GM23338 (cell line): ENCODE results near the gene RORC. TPM values are rescaled to one million over a fixed set of nuclear protein-coding genes. Genes with fewer than 3 reads are reported as not detected.

Source experiments
- ATAC-seq: fragments of 200-7000 bp; cut with Tn5 transposase; 3 replicates; pipeline ENCODE4 v1.9.1; 2020
- DNase-seq: peaks from one replicate; pipeline ENCODE4 v3.0.0-alpha.2; 2015; ENCODE audit warnings: low spot score
- H2AFZ ChIP-seq: fragments of 200-600 bp; sonication (generic); 2 replicates; pipeline ENCODE4 v1.8.0; 2016; ENCODE audit warnings: antibody characterized with exemption, mild to moderate bottlenecking, moderate library complexity
- H3F3A ChIP-seq: fragments of 200-600 bp; sonication (generic); replicated peaks from 2 replicates; pipeline ENCODE4 v1.8.0; 2017; ENCODE audit warnings: antibody characterized with exemption, mixed run types, low read depth
- H3K27ac ChIP-seq: fragments of 200-600 bp; sonication (generic); 2 replicates; pipeline ENCODE4 v1.6.1; 2016; ENCODE audit warnings: low read depth
- H3K27me3 ChIP-seq: fragments of 200-600 bp; sonication (generic); 2 replicates; pipeline ENCODE4 v1.8.0; 2016; ENCODE audit warnings: mild to moderate bottlenecking, mixed run types, moderate library complexity; ENCODE audit not compliant: insufficient read depth
- H3K36me3 ChIP-seq: fragments of 200-600 bp; sonication (generic); 2 replicates; pipeline ENCODE4 v1.8.0; 2016; ENCODE audit warnings: mild to moderate bottlenecking; ENCODE audit not compliant: insufficient read depth
- H3K4me1 ChIP-seq: fragments of 200-600 bp; sonication (generic); 2 replicates; pipeline ENCODE4 v1.8.0; 2016; ENCODE audit warnings: mild to moderate bottlenecking, moderate library complexity; ENCODE audit not compliant: insufficient read depth
- H3K4me2 ChIP-seq: fragments of 200-600 bp; sonication (generic); 2 replicates; pipeline ENCODE4 v1.7.1; 2017; ENCODE audit warnings: mixed run types
- H3K4me3 ChIP-seq: fragments of 200-600 bp; sonication (generic); 2 replicates; pipeline ENCODE4 v1.6.1; 2016; ENCODE audit warnings: mixed run types
- H3K79me2 ChIP-seq: fragments of 200-600 bp; sonication (generic); replicated peaks from 2 replicates; pipeline ENCODE4 v1.8.0; 2017; ENCODE audit warnings: mild to moderate bottlenecking; ENCODE audit not compliant: insufficient read depth
- H3K9me2 ChIP-seq: fragments of 200-600 bp; sonication (generic); 2 replicates; pipeline ENCODE4 v1.8.0; 2017; ENCODE audit not compliant: insufficient read depth
- H4K20me1 ChIP-seq: fragments of 200-600 bp; sonication (generic); replicated peaks from 2 replicates; pipeline ENCODE4 v1.8.0; 2017; ENCODE audit warnings: mild to moderate bottlenecking; ENCODE audit not compliant: insufficient read depth
- H3K27ac Mint-ChIP-seq: 2 replicates; pipeline ENCODE4 v1.8.0; 2020; ENCODE audit warnings: inconsistent platforms, mild to moderate bottlenecking, moderate library complexity, mixed read lengths
- H3K27me3 Mint-ChIP-seq: 3 replicates; pipeline ENCODE4 v1.8.0; 2022; ENCODE audit warnings: low read depth, mild to moderate bottlenecking, moderate library complexity, mixed read lengths, inconsistent platforms; ENCODE audit not compliant: insufficient read depth, poor library complexity
- H3K36me3 Mint-ChIP-seq: 3 replicates; pipeline ENCODE4 v1.8.0; 2021; ENCODE audit warnings: low read depth, mild to moderate bottlenecking, inconsistent platforms, moderate library complexity, mixed read lengths
- H3K4me1 Mint-ChIP-seq: 3 replicates; pipeline ENCODE4 v1.8.0; 2020; ENCODE audit warnings: mild to moderate bottlenecking, inconsistent platforms, mixed read lengths
- H3K4me3 Mint-ChIP-seq: 3 replicates; pipeline ENCODE4 v1.8.0; 2021; ENCODE audit warnings: moderate library complexity, mild to moderate bottlenecking, inconsistent platforms, mixed read lengths
- H3K9me3 Mint-ChIP-seq: 3 replicates; pipeline ENCODE4 v1.8.0; 2020; ENCODE audit warnings: moderate library complexity, mild to moderate bottlenecking, inconsistent platforms, mixed read lengths
- CREB1 ChIP-seq: fragments of 250-450 bp; sonication (Bioruptor Pico); IDR thresholded peaks from 2 replicates; pipeline ENCODE4 v1.5.0; 2020; ENCODE audit warnings: low read depth, mild to moderate bottlenecking, moderate library complexity
- EZH2 ChIP-seq: fragments of 200-600 bp; sonication (generic); IDR thresholded peaks from one replicate; pipeline ENCODE4 v1.8.0; 2017; ENCODE audit warnings: antibody characterized with exemption, mild to moderate bottlenecking, low read depth; ENCODE audit not compliant: unreplicated experiment
- EZH2phosphoT487 ChIP-seq: fragments of 200-600 bp; sonication (generic); IDR thresholded peaks from one replicate; pipeline ENCODE4 v1.8.1; 2018; ENCODE audit warnings: antibody characterized with exemption; ENCODE audit not compliant: unreplicated experiment
- JUNB ChIP-seq: IDR thresholded peaks from one replicate; pipeline ENCODE4 v1.6.1; 2016; ENCODE audit warnings: antibody characterized with exemption; ENCODE audit not compliant: unreplicated experiment
- NANOG ChIP-seq: IDR thresholded peaks from 2 replicates; pipeline ENCODE4 v1.6.1; 2016; ENCODE audit warnings: antibody characterized with exemption, borderline replicate concordance
- POLR2AphosphoS5 ChIP-seq: IDR thresholded peaks from 2 replicates; pipeline ENCODE4 v1.6.1; 2016; ENCODE audit warnings: antibody characterized with exemption, low read depth
- STAT1 ChIP-seq: IDR thresholded peaks from one replicate; pipeline ENCODE4 v1.6.1; 2016; ENCODE audit warnings: antibody characterized with exemption; ENCODE audit not compliant: unreplicated experiment
- ZNF114 ChIP-seq: fragments of 250-450 bp; sonication (Bioruptor Pico); IDR thresholded peaks from 2 replicates; pipeline ENCODE4 v1.5.0; 2020; ENCODE audit warnings: mild to moderate bottlenecking, moderate library complexity
- ZNF331 ChIP-seq: fragments of 250-450 bp; sonication (Bioruptor Pico); IDR thresholded peaks from 2 replicates; pipeline ENCODE4 v1.5.0; 2020; ENCODE audit warnings: low read depth, mild to moderate bottlenecking, moderate library complexity
- polyA plus RNA-seq: library from polyadenylated mRNA; unstranded; fragments of >200 nt; fragmentation: Nextera tagmentation; extraction: Ambion mirVana; gene quantifications from 2 replicates; pipeline ENCODE4 v1.2.1, GENCODE V29; 2016
- total RNA-seq: library from RNA; depleted of rRNA; stranded (reverse); fragments of >200 nt; shearing (Covaris generic); gene quantifications from 2 replicates; pipeline ENCODE4 v1.2.3, GENCODE V29; 2014
- TF ChIP-seq, protein P1 (sequence below): IDR thresholded peaks from one replicate; pipeline ENCODE4 v1.6.1; 2018; ENCODE audit warnings: antibody characterized with exemption; ENCODE audit not compliant: unreplicated experiment
- TF ChIP-seq, protein P2 (sequence below), 2 experiments: fragments of 200-600 bp in 1 of 2; sonication (generic) in 1 of 2; conservative IDR thresholded peaks; 2 replicates each; pipeline versions ENCODE4 v1.5.1 to v1.6.1; 2016 to 2017; ENCODE audit warnings: antibody characterized with exemption in 2 of 2, low read depth in 2 of 2, mild to moderate bottlenecking in 2 of 2, moderate library complexity in 1 of 2
- TF ChIP-seq, protein P3 (sequence below): IDR thresholded peaks from 2 replicates; pipeline ENCODE4 v1.6.1; 2016; ENCODE audit warnings: antibody characterized with exemption
- TF ChIP-seq, protein P4 (sequence below): fragments of 250-450 bp; sonication (Bioruptor Pico); IDR thresholded peaks from 2 replicates; pipeline ENCODE4 v1.5.0; 2020; ENCODE audit warnings: mild to moderate bottlenecking, moderate library complexity

The RORC gene
- total and polyA plus RNA-seq, 2 experiments from 2014 or later, result 0.29 to 0.97 TPM

DNA sequence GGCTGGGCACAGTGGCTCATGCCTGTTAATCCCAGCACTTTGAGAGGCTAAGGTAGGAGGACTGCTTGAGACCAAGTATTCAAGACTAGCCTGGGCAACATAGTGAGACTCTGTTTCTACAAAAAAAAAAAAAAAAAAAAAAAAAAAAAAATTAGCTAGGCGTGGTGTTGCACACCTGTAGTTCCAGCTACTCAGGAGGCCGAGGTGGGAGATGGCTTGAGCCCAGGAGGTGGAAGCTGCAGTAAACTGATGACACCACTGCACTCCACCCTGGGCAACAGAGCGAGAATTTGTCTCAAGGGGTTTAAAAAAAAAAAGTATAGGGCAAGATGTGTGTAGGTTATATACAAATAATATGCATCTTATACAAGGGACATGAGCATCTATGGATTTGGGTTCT lies 43.9 kb downstream of the RORC start:
- no peak overlapping the region for H3K4me3 ChIP-seq
- H3K9me3 Mint-ChIP-seq, result peaks cover 2% of the 10 kb centered on the region; the same call in 1 of the 3 replicates
- H3K27ac ChIP-seq, result no peak overlapping the region
- H2AFZ ChIP-seq, result no peak overlapping the region
- H3K36me3 Mint-ChIP-seq, result no peaks in the 10 kb centered on the region
- H3K4me2 ChIP-seq, result no peak overlapping the region
- H3K27me3 Mint-ChIP-seq, result peaks cover 6% of the 10 kb centered on the region
- H3K79me2 ChIP-seq, result peaks cover 3% of the 10 kb centered on the region; the same call in 1 of the 2 replicates
- no peaks in the 10 kb centered on the region for H3K9me2 ChIP-seq
- no peak overlapping the region for H3K4me3 Mint-ChIP-seq
- DNase-seq (no peak), ATAC-seq (no peak)
- peaks cover 11% of the 10 kb centered on the region for H3K4me1 ChIP-seq
- peaks cover 6% of the 10 kb centered on the region; the same call in 1 of the 2 replicates for H3F3A ChIP-seq
- H4K20me1 ChIP-seq, result no peaks in the 10 kb centered on the region
- H3K4me1 Mint-ChIP-seq, result peaks cover 11% of the 10 kb centered on the region; the same call in 2 of the 3 replicates
- H3K36me3 ChIP-seq, result no peaks in the 10 kb centered on the region
- TF ChIP-seq, protein P1, sequence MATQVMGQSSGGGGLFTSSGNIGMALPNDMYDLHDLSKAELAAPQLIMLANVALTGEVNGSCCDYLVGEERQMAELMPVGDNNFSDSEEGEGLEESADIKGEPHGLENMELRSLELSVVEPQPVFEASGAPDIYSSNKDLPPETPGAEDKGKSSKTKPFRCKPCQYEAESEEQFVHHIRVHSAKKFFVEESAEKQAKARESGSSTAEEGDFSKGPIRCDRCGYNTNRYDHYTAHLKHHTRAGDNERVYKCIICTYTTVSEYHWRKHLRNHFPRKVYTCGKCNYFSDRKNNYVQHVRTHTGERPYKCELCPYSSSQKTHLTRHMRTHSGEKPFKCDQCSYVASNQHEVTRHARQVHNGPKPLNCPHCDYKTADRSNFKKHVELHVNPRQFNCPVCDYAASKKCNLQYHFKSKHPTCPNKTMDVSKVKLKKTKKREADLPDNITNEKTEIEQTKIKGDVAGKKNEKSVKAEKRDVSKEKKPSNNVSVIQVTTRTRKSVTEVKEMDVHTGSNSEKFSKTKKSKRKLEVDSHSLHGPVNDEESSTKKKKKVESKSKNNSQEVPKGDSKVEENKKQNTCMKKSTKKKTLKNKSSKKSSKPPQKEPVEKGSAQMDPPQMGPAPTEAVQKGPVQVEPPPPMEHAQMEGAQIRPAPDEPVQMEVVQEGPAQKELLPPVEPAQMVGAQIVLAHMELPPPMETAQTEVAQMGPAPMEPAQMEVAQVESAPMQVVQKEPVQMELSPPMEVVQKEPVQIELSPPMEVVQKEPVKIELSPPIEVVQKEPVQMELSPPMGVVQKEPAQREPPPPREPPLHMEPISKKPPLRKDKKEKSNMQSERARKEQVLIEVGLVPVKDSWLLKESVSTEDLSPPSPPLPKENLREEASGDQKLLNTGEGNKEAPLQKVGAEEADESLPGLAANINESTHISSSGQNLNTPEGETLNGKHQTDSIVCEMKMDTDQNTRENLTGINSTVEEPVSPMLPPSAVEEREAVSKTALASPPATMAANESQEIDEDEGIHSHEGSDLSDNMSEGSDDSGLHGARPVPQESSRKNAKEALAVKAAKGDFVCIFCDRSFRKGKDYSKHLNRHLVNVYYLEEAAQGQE, result no peak
- no peak for TF ChIP-seq EZH2phosphoT487
- no peak for TF ChIP-seq CREB1
- TF ChIP-seq, protein P2, sequence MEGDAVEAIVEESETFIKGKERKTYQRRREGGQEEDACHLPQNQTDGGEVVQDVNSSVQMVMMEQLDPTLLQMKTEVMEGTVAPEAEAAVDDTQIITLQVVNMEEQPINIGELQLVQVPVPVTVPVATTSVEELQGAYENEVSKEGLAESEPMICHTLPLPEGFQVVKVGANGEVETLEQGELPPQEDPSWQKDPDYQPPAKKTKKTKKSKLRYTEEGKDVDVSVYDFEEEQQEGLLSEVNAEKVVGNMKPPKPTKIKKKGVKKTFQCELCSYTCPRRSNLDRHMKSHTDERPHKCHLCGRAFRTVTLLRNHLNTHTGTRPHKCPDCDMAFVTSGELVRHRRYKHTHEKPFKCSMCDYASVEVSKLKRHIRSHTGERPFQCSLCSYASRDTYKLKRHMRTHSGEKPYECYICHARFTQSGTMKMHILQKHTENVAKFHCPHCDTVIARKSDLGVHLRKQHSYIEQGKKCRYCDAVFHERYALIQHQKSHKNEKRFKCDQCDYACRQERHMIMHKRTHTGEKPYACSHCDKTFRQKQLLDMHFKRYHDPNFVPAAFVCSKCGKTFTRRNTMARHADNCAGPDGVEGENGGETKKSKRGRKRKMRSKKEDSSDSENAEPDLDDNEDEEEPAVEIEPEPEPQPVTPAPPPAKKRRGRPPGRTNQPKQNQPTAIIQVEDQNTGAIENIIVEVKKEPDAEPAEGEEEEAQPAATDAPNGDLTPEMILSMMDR (conservative IDR thresholded peaks at IDR 0.05; ENCODE audit: low read depth in 2 of 2), result no peak
- no peak for TF ChIP-seq ZNF114 (CRISPR knock-in tag)
- no peak for TF ChIP-seq JUNB
- TF ChIP-seq, protein P3, sequence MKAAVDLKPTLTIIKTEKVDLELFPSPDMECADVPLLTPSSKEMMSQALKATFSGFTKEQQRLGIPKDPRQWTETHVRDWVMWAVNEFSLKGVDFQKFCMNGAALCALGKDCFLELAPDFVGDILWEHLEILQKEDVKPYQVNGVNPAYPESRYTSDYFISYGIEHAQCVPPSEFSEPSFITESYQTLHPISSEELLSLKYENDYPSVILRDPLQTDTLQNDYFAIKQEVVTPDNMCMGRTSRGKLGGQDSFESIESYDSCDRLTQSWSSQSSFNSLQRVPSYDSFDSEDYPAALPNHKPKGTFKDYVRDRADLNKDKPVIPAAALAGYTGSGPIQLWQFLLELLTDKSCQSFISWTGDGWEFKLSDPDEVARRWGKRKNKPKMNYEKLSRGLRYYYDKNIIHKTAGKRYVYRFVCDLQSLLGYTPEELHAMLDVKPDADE, result no peak
- no peak for TF ChIP-seq STAT1
- no peak for TF ChIP-seq EZH2
- TF ChIP-seq ZNF331 (CRISPR knock-in tag), result no peak
- TF ChIP-seq, protein P4, sequence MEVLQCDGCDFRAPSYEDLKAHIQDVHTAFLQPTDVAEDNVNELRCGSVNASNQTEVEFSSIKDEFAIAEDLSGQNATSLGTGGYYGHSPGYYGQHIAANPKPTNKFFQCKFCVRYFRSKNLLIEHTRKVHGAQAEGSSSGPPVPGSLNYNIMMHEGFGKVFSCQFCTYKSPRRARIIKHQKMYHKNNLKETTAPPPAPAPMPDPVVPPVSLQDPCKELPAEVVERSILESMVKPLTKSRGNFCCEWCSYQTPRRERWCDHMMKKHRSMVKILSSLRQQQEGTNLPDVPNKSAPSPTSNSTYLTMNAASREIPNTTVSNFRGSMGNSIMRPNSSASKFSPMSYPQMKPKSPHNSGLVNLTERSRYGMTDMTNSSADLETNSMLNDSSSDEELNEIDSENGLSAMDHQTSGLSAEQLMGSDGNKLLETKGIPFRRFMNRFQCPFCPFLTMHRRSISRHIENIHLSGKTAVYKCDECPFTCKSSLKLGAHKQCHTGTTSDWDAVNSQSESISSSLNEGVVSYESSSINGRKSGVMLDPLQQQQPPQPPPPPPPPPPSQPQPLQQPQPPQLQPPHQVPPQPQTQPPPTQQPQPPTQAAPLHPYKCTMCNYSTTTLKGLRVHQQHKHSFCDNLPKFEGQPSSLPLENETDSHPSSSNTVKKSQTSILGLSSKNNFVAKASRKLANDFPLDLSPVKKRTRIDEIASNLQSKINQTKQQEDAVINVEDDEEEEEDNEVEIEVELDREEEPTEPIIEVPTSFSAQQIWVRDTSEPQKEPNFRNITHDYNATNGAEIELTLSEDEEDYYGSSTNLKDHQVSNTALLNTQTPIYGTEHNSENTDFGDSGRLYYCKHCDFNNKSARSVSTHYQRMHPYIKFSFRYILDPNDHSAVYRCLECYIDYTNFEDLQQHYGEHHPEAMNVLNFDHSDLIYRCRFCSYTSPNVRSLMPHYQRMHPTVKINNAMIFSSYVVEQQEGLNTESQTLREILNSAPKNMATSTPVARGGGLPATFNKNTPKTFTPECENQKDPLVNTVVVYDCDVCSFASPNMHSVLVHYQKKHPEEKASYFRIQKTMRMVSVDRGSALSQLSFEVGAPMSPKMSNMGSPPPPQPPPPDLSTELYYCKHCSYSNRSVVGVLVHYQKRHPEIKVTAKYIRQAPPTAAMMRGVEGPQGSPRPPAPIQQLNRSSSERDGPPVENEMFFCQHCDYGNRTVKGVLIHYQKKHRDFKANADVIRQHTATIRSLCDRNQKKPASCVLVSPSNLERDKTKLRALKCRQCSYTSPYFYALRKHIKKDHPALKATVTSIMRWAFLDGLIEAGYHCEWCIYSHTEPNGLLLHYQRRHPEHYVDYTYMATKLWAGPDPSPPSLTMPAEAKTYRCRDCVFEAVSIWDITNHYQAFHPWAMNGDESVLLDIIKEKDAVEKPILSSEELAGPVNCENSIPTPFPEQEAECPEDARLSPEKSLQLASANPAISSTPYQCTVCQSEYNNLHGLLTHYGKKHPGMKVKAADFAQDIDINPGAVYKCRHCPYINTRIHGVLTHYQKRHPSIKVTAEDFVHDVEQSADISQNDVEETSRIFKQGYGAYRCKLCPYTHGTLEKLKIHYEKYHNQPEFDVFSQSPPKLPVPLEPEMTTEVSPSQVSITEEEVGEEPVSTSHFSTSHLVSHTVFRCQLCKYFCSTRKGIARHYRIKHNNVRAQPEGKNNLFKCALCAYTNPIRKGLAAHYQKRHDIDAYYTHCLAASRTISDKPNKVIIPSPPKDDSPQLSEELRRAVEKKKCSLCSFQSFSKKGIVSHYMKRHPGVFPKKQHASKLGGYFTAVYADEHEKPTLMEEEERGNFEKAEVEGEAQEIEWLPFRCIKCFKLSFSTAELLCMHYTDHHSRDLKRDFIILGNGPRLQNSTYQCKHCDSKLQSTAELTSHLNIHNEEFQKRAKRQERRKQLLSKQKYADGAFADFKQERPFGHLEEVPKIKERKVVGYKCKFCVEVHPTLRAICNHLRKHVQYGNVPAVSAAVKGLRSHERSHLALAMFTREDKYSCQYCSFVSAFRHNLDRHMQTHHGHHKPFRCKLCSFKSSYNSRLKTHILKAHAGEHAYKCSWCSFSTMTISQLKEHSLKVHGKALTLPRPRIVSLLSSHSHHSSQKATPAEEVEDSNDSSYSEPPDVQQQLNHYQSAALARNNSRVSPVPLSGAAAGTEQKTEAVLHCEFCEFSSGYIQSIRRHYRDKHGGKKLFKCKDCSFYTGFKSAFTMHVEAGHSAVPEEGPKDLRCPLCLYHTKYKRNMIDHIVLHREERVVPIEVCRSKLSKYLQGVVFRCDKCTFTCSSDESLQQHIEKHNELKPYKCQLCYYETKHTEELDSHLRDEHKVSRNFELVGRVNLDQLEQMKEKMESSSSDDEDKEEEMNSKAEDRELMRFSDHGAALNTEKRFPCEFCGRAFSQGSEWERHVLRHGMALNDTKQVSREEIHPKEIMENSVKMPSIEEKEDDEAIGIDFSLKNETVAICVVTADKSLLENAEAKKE (CRISPR knock-in tag), result no peak
- TF ChIP-seq POLR2AphosphoS5, result no peak
- no peak for TF ChIP-seq NANOG
- H3K27me3 ChIP-seq, result no peaks in the 10 kb centered on the region
- no peak overlapping the region for H3K27ac Mint-ChIP-seq
